Measurements from ENCODE around the gene TCP11. TPM values are rescaled to one million over a fixed set of nuclear protein-coding genes. Genes with fewer than 3 reads are reported as not detected.

Gene TCP11
- total RNA-seq, 2 donors from 2014 or later: not detected

- no peak overlapping the region for H3K4me3 ChIP-seq
- no peaks in the 10 kb centered on the region for H3K9me3 ChIP-seq
- peaks cover 20% of the 10 kb centered on the region for H3K36me3 ChIP-seq
- no peak for TF ChIP-seq CTCF (IDR thresholded peaks at IDR 0.05)
- no peak for DNase-seq (ENCODE audit: low spot score)
- no peaks in the 10 kb centered on the region for H3K27me3 ChIP-seq
- H3K4me1 ChIP-seq: peaks cover 0 to 60% of the 10 kb centered on the region in 2 donors
- peak overlapping the region; percentile 19 to 20 for H3K27ac ChIP-seq
Observed at GRCh38 chr6:35092362-35093117, 48.6 kb downstream of the TCP11 start.

- Histone ChIP-seq H3K4me3 (no peak overlapping the region), H3K27ac (no peak overlapping the region), H3K27me3 (no peaks in the 10 kb centered on the region), H3K36me3 (peaks cover 30% of the 10 kb centered on the region), H3K4me1 (peaks cover 0 to 58% of the 10 kb centered on the region in 2 donors), H3K9me3 (no peaks in the 10 kb centered on the region)
- DNase-seq (ENCODE audit: low spot score): no peak
- TF ChIP-seq CTCF (IDR thresholded peaks at IDR 0.05): no peak
Observed at GRCh38 chr6:35091346-35092083, 49.6 kb downstream of the TCP11 start.

- Histone ChIP-seq H3K9me3 (no peaks in the 10 kb centered on the region), H3K4me1 (peaks cover 0 to 50% of the 10 kb centered on the region in 2 donors)
Observed at GRCh38 chr6:35090734-35091133, 50.4 kb downstream of the TCP11 start.

GRCh38 chr6:35089935-35090505, 51.1 kb downstream of the TCP11 start:
- H3K27me3 ChIP-seq: no peaks in the 10 kb centered on the region
- peaks cover 45% of the 10 kb centered on the region for H3K36me3 ChIP-seq
- no peak overlapping the region for H3K4me3 ChIP-seq
- peak overlapping the region; percentile 7 to 37 for H3K27ac ChIP-seq
- DNase-seq (ENCODE audit: low spot score): no peak
- H3K4me1 ChIP-seq: peaks cover 0 to 44% of the 10 kb centered on the region in 2 donors
- H3K9me3 ChIP-seq: no peaks in the 10 kb centered on the region
- TF ChIP-seq CTCF (IDR thresholded peaks at IDR 0.05): no peak

More at GRCh38 chr6:35090734-35091133, 50.4 kb downstream of the TCP11 start:
- H3K4me3 ChIP-seq: no peak overlapping the region
- TF ChIP-seq CTCF (IDR thresholded peaks at IDR 0.05): no peak
- peaks cover 38% of the 10 kb centered on the region for H3K36me3 ChIP-seq
- H3K27ac ChIP-seq: no peak overlapping the region
- H3K27me3 ChIP-seq: no peaks in the 10 kb centered on the region
- DNase-seq (ENCODE audit: low spot score): no peak

- Histone ChIP-seq H3K9me3 (no peaks in the 10 kb centered on the region), H3K4me3 (no peak overlapping the region), H3K27me3 (no peaks in the 10 kb centered on the region), H3K27ac (peak overlapping the region; percentile 7 to 37), H3K4me1 (peaks cover 0 to 44% of the 10 kb centered on the region in 2 donors), H3K36me3 (peaks cover 52% of the 10 kb centered on the region)
- no peak for DNase-seq (ENCODE audit: low spot score)
- TF ChIP-seq CTCF (IDR thresholded peaks at IDR 0.05): no peak
Observed at GRCh38 chr6:35089216-35089934, 51.8 kb downstream of the TCP11 start.

Data from right atrium auricular region (tissue), 2 donors.